ENCODE measurements around the gene TPSAB1. TPM values are rescaled to one million over a fixed set of nuclear protein-coding genes. Genes with fewer than 3 reads are reported as not detected.

TPSAB1 gene
- total RNA-seq, 4 donors from 2014 or later = 3.9 to 96.2 (median 14.2) TPM

- Histone ChIP-seq H3K36me3 (no peaks in the 10 kb centered on the region), H3K9me3 (no peaks in the 10 kb centered on the region), H3K4me1 (no peaks in the 10 kb centered on the region), H3K27me3 (no peaks in the 10 kb centered on the region), H3K4me3 (no peak overlapping the region), H3K27ac (no peak overlapping the region)
- no peak for TF ChIP-seq POLR2A (IDR thresholded peaks at IDR 0.05)
- no peak for TF ChIP-seq CTCF (IDR thresholded peaks at IDR 0.05)
- no peak for DNase-seq
- intact Hi-C loops (cut with DNase I; ENCODE audit: low total_unique reads) = no loop called here
Observed at GRCh38 chr16:1279945-1280589, 39.6 kb downstream of the TPSAB1 start.

GRCh38 chr16:1280783-1281182, 40.3 kb downstream of the TPSAB1 start:
- no peak for DNase-seq
- Histone ChIP-seq H3K4me3 (no peak overlapping the region), H3K9me3 (no peaks in the 10 kb centered on the region), H3K4me1 (no peaks in the 10 kb centered on the region), H3K36me3 (no peaks in the 10 kb centered on the region), H3K27ac (no peak overlapping the region), H3K27me3 (no peaks in the 10 kb centered on the region)
- TF ChIP-seq CTCF (IDR thresholded peaks at IDR 0.05) (no peak), POLR2A (IDR thresholded peaks at IDR 0.05) (no peak)
- intact Hi-C loops (cut with DNase I; ENCODE audit: low total_unique reads) = no loop called here

- H3K27ac ChIP-seq = no peak overlapping the region
- H3K4me3 ChIP-seq = no peak overlapping the region
- intact Hi-C loops (cut with DNase I; ENCODE audit: low total_unique reads) = no loop called here
- no peaks in the 10 kb centered on the region for H3K36me3 ChIP-seq
- no peaks in the 10 kb centered on the region for H3K9me3 ChIP-seq
- H3K4me1 ChIP-seq = no peaks in the 10 kb centered on the region
- H3K27me3 ChIP-seq = no peaks in the 10 kb centered on the region
- TF ChIP-seq CTCF (IDR thresholded peaks at IDR 0.05) = no peak
- no peak for TF ChIP-seq POLR2A (IDR thresholded peaks at IDR 0.05)
- no peak for DNase-seq
Observed at GRCh38 chr16:1281517-1281916, 41.0 kb downstream of the TPSAB1 start.

GRCh38 chr16:1282324-1282973, 41.9 kb downstream of the TPSAB1 start:
- no peak overlapping the region for H3K4me3 ChIP-seq
- intact Hi-C loops (cut with DNase I; ENCODE audit: low total_unique reads) = no loop called here
- H3K27me3 ChIP-seq = no peaks in the 10 kb centered on the region
- H3K9me3 ChIP-seq = no peaks in the 10 kb centered on the region
- no peak for DNase-seq
- no peak for TF ChIP-seq CTCF (IDR thresholded peaks at IDR 0.05)
- TF ChIP-seq POLR2A (IDR thresholded peaks at IDR 0.05) = no peak
- no peaks in the 10 kb centered on the region for H3K4me1 ChIP-seq
- H3K27ac ChIP-seq = no peak overlapping the region
- no peaks in the 10 kb centered on the region for H3K36me3 ChIP-seq

GRCh38 chr16:1283296-1283695, 42.8 kb downstream of the TPSAB1 start:
- no peak for TF ChIP-seq POLR2A (IDR thresholded peaks at IDR 0.05)
- TF ChIP-seq CTCF (IDR thresholded peaks at IDR 0.05) = no peak
- intact Hi-C loops (cut with DNase I; ENCODE audit: low total_unique reads) = no loop called here
- Histone ChIP-seq H3K27ac (no peak overlapping the region), H3K27me3 (no peaks in the 10 kb centered on the region), H3K4me3 (no peak overlapping the region), H3K36me3 (no peaks in the 10 kb centered on the region), H3K4me1 (no peaks in the 10 kb centered on the region), H3K9me3 (no peaks in the 10 kb centered on the region)
- no peak for DNase-seq

Data from uterus (tissue), 4 donors.